Activated CD8-positive, alpha-beta memory T cell treated with anti-CD3 and anti-CD28 coated beads for 24 hours (primary cell): ENCODE measurements around the gene HCAR3.
"Not testable (repeated sequence)": the region's sequence is repeated elsewhere in the genome, so short reads cannot be mapped to it uniquely, and the experiment has no call there.

ENCODE experiments used
- DNase-seq: peaks from one replicate; pipeline ENCODE4 v3.0.0-alpha.2; 2020

Gene HCAR3

DNA sequence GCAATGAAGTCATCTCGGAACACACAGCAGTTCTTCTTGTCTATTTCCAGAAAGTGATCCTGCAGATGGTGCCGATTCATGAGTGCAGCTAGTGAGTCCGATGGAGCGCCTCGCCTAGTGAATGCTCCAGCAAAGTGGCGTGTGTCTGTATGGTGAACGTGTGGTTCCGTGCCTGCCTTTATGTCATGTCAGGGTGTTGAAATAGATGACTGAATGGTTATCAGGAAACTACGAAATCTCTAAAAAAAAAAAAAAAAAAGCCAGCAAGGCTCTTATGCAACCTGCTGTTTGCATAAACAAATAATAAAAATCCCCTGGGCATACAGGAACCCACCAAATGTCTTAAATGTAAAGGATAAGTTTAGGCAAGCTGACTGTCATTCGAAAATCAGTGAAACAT, at the start of gene HCAR3:
Gene HCAR3 (minus strand): TSS at position 154 of the 400 bp plus-strand sequence. CDS start 74 bp downstream, at position 80.
- DNase-seq = not testable (repeated sequence)

DNA sequence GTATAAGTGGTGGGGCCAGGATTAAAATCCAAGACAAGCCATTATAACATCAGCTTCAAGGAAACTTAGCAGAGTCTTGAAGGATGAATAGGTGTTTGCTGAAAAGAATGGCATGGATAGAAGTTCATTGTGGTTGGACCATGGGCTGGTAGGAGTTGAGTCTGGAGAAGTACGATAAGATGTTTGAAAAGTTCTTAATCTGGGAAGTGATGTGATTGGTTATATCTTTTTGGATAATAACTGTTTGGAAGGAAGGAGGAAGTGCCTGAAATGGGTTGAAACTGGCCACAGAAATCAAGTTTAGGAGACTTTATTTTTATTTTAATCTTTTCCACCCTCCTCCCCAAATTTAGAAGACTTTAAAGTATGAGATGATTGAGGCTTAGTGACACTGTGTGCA, 41.0 kb upstream of the HCAR3 start:
- no peak for DNase-seq

DNA sequence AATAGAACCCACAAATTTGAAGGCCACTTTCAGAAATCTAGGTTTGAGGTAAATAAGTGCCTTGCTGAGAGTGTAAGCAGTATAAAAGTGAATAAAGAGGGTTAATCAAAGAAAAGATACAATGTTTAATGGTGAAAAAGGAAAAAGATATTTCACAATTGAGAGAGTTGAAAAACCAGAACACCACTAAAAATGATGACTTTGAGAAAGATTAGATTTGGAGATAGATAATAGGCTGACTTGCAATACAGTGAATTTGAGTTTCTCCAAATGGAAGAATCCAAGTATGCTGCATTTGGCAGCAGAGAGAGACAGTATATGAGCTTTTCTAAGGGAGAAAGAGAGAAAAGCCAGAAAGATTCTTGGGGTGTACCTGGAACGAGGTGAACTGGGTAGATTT, 38.2 kb upstream of the HCAR3 start:
- no peak for DNase-seq

DNA sequence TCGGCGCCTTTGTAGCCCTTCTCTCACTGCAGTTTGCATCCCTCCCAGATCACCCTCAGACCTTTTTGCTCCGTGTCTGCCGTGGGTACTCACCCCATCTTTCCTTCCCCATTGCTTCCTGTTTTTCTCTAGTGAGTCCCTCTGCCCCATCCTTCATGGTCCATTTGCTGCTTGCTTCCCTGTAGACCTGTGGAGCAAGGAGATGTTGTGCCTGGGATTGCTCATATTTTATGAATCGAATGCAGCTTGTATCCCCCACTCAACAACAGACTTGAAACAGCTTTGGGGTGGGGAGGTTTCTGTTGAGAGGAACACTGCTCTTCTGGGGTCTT, 36.7 kb upstream of the HCAR3 start:
- DNase-seq = no peak

DNA sequence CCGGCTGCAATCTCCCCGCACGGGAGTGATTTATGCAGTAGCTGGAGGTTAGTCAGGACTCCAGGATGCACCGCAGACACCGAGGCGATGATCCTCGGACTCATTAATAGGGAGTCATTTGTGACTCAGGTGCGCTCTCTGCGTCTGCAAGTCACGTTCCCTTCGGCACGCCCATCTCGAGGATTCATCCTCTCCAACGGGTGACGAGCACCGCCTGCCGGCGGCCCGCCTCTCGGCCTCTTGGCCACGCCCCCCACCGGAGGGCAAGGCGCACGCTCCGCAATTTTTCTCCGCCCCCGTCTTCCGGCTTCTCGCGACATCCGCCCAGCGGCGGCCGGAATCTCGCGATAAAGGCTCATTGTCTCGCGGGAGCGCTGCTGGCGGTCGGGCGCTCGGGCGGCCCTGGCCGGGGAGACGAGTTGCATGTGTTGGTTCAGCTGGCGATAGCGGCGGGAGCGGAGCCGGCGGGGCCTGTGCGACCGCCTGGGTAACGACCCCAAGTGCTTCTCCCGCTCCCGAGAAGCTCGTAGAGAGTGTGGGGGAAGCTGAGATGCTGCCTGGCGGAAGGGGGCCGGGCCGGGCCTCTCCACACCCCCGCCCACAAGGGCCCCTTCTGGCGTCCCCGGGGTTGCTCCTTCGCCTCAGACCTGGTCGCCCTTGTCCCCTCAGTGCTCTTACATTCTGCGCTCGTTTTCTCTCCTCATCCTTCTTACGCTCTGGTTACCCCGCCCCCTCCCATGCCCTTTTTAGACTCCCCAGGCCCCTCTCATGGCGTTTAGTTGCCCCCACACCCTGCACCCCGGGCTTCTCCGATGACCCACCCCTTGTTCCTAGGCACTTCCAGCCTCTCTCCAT, 36.1 kb upstream of the HCAR3 start, which contains the start of gene DENR:
Gene DENR (plus strand): TSS at position 361 of the 855 bp plus-strand sequence. CDS start 878 bp downstream, outside the sequence.
- peak; percentile 100 for DNase-seq

DNA sequence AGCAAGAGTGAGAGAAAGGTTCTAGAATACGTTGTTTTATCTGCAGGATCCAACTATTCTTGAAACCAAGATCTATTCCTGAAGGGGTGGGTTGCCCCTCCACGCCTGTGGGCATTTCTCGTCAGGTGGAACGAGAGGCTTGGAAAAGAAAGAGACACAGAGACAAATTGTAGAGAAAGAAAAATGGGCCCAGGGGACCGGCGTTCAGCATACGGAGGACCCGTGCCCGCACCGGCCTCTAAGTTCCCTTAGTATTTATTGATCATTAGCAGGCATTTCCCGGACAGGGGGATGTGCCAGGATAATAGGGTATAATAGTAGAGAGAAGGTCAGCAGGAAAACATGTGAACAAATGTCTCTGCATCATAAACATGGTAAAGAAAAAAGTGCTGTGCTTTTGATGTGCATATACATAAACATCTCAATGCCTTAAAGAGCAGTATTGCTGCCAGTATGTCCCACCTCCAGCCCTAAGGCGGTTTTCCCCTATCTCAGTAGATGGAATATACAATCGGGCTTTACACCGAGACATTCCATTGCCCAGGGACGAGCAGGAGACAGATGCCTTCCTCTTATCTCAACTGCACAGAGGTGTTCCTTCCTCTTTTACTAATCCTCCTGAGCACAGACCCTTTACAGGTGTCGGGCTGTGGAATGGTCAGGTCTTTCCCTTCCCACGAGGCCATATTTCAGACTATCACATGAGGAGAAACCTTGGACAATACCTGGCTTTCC, 34.3 kb upstream of the HCAR3 start:
- not testable (repeated sequence) for DNase-seq

DNA sequence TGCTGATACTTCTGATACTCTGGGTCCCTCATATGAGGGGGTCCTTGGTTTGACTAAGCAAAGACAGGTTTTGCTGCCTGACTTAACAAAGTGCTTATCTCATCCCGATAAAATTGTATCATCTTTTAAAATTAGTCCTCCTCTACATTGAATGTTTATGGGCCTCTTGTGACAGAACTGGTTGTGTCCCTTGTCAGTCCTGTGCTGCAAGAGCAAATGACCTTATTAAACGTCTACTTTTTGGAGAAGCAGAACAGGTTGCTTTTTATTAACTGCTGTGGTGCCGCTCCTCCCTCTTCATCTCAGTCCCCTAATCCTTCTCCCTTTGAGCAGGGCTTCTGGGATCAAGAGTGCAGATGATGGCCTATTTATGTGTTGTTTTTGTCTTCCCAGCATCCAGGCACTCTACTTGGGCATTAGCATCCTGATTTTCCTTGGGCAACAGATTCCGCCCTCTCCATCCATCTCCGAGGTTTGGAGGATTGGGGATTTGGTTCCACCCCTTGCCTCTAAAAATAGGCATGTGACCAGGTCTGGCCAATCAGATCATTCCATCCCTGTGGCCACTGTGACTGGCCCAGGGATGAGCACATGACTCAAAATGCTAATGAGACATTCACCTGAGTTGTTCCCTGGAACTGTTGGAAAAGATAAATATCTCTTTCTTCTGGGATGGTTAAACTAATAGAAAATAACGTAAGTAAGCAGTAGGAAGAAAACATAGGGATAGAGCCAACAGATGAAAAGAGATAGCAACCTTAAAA, 33.1 kb upstream of the HCAR3 start:
- DNase-seq = no peak

DNA sequence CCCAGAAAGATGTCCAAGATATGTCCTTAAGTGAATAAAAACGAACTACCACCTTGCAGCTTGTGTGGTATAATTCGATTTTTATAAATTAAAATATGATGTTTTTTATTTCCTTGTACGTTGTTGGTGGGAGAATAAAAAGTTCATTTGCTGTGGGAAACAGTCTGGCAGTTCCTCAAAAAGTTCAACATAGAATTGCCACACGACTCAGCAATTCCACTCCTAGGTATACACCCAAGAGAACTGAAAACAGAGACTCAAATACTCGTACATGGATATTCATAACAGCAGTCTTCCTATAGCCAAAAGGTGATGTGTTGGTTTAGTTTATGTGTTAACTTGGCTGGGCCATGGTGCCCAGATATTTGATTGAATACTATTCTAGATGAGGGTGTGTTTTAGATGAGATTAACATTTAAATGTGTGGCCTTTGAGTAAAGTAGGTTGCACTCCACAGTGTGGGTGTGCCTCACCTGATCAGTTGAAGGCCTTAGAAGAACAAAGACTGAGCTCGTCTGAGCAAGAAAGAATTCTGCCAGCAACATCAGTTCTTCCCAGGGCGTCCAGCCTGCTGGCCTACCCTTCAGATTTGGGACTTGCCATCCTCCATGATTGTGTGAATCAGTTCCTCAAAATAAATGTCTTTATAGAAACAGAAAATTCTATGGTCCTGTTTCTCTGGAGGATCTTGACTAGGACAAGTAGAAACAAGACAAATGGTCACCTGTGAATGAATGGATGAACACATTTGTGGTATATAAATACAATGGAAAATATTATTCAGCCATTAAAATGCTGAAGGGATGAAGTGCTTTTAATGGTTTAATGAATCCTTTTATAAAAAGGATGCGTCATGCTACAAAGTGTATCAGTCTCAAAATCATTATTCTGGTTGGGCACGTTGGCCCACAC, 30.9 kb upstream of the HCAR3 start:
- DNase-seq = no peak

DNA sequence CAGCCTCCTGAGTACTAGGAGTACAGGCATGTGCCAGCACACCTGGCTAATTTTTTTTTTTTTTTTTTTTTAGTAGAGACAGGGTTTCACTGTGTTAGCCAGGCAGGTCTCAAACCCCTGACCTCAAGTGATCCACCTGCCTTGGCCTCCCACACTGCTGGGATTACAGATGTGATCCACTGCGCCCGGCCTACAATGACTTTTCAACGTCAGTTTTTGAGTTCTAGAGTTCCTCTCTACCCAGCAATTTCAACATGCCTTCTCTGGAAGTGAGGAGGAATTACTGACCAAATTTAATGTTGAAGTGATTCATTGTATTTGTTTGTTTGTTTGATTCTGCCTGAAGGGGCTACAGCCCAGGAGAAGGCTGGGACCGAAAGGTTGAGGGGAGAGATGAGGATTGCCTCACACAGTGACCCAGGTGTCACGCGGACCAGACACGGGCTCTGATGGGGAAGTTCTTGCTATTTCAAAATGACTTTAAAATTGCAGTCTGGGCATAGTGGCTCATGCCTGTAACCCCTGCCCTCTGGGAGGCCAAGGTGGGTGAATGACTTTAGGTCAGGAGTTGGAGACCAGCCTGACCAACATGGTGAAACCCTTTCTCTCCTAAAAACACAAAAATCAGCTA, 27.4 kb upstream of the HCAR3 start:
- DNase-seq = no peak

DNA sequence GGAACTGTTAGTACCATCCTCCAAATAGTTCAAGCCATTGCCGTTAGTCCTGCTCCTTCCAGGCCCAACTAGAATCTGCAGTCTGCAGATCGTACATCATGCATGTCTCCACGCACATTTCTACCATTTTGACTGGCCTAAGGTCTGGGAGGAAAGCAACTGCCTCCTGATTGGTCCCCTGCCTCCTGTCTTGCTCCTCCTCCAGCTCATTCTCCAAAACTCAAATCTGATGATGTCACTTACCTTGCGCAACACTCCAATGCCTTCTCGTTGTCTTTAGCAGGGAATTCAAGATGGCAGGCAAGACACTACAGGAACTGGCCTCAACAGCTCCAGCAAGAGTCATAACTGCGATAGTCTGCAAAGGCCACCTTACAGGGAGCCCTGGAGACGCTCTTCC, 23.7 kb upstream of the HCAR3 start:
- no peak for DNase-seq

DNA sequence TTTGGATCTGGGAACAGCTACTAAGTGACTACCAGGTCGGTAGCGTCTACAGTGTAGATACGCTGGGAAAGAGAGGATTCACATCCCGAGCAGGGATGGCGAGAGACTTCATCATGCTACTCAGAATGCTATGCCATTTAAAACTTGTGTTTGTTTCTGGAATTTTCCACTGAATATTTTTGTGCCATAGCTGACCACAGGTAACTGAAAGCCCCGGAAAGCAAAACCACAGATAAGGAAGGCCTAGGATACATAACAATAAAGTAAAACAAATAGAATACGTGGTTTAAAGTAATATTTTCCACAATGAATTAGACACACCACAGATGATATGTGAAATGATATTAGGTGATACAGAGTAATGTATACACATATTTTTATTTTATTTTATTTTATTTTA, 22.0 kb upstream of the HCAR3 start:
- no peak for DNase-seq

DNA sequence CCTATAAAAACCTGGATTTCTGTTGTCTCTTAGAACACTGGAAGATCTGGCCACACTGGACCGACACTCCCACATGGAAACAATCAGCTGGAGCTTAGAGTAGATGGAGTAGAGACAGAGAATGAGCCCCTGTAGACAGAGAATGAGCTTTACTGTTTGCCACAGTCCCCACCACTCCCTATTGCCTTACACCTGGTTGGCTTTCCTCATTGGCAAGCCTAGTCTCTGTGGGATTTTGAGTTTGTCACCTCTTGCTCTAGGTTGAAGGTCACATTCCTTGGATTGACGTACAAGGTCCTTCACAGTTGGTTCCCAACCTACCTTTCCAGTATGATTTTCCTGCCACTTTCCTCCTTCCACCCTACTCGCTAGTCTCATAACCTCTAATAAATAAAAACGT, 16.0 kb upstream of the HCAR3 start:
- no peak for DNase-seq

DNA sequence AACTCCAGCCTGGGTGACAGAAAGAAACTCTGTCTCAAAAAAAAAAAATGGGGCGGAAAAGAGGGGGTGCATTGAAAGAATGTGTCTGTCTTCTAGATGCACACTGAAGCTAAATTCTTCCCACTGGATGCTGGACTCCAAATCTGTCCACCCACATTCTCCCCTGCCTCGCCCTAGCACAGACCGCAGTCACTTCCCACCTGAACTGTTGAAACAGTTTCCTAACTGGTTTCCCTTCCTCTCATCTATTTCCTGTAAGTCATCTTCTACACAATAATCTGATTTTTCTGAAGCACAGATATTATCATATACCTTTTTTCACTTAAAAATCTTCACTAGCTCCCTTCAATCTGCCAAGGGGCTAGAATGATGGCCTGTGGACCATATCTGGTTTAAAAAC, 15.6 kb upstream of the HCAR3 start:
- DNase-seq = no peak

DNA sequence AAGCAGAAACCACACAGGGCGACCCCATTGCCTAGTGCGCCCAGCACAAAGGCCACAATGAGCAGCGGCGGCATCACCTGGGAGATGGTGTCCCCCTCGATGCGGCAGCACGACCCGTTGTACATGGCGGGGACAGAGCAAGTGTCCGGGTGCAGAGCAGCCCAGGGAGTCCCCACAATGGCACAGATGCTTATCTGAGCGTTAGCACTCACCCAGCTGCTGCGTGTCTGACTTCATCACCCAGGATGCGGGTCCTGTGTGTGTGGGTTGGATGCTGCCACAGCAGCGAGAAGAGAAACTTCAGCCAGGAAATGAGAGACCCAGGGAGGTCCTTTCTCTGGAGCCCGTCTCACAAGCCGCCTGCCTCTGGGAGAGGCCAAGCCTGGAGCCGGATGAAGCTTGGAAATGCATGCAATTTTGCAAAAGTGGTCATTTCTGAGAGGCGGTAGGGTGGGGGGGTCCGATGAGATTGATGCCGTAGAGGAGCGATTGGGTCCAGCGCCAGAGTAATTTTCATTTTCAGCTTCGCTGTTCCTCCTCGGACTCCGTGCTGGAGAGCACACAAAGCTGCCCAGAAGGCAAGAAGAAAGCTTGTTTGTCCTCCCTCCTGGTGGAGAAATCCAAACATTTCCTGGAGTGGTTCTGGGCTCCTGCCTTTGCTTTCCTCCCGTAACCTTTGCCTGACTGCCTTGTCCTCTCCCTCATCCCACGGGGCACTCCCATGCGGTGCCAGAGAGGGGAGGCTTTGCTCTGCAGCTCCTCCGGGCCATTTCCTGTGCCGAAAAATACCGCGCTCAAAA, 13.8 kb upstream of the HCAR3 start, which contains the start of gene HCAR1:
Gene HCAR1 (minus strand): TSS at position 630 of the 800 bp plus-strand sequence. CDS start 505 bp downstream, at position 125.
- DNase-seq = no peak

DNA sequence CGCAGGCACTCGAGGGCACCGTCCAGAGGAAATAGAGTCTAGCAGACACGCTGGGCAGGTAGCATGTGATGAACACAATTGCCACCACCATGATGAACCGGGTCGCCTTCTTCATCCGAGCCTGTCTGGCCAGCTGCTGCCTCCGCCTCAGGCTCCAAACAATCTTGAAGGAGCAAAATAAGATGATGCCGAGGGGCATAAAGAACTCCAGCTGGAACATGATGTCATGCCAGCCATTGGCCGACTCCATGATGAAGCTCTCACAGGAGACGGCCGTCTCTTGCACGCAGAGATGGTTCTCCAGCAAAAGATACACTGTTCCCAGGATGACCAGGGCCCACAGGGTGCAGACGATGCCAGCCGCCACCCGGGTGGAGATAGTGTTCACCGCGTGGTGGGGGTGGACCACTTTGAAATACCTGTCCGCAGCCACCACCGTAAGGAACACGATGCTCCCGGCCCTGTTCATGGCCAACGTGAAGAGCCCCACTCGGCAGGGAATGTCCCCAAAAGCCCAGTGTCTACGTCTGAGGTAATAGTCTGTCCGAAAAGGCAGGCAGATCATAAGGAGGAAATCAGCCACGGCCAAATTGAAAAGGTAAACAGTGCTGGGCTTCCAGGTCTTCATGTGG, 13.1 kb upstream of the HCAR3 start:
- no peak for DNase-seq

DNA sequence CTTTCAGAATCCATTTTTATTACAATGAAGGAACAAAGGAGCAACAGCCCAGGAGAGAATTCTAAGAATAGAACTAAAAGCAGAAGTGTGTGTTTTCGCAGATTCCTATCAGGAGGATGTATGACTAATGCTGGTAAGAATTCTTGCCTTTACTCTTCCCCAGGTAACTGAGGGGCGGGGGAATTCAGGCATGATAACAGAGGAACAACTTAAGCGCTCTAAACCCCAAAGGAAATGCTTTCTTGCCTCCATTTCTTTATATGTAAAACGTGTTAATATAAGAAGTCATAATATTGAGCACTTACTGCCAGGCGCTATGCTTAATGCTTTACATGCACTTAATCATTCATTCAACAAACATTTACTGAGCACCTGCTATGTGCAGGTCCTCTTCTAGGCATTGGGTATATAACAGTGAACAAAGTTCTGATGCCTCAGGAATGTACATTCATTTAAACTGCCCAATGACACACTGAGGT, 9.5 kb upstream of the HCAR3 start:
- DNase-seq = no peak

DNA sequence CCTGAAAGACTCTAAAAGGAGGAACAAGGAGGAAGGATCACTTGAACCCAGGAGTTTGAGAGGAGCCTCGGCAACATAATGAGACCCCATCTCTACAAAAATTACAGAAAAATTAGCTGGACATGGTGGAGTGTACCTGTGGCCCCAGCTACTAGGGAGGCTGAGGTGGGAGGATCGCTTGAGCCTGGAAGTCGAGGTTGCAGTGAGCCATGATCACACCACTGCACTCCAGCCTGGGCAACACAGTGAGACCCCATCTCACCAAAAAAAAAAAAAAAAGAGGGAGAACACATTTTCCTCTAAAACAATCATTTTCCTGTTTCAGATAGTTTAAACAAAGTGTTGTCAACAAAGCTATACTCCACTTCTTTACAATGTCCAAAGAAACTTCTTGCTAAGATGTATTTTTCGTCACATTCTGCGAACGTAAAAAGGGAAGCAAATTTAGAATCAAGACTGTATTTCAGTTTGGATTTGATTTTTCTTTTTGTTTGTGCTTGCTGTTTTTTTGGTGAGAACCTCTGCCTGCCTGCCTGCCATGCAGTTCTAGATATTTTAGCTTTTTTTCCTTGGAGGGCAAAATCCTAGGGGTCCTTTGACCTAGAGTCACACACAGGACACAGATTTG, 9.0 kb upstream of the HCAR3 start:
- DNase-seq = no peak

DNA sequence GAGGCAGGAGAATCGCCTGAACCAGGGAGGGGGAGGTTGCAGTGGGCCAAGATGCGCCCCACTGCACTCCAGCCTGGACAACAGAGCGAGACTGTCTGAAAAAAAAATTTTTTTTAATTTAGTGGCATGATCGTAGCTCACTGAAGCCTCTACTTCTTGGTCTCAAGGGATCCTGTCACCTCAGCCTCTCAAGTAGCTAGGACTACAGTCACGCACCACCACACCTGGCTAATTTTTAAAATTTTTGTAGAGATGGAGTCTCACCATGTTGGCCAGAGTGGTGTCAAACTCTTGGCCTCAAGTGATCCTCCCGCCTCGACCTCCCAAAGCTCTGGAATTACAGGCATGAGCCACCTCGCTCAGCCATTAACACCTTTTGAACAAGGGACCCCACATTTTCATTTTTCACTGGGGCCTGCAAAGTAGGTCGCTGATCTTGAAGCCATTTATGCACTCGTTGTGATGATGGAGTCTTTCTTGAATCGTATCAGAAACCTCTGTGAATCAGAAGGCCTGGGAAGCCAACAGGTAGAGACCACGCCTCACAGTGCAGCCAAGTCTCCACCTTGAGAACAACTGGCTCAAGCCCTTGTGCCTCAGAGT, 8.1 kb upstream of the HCAR3 start:
- DNase-seq = no peak

DNA sequence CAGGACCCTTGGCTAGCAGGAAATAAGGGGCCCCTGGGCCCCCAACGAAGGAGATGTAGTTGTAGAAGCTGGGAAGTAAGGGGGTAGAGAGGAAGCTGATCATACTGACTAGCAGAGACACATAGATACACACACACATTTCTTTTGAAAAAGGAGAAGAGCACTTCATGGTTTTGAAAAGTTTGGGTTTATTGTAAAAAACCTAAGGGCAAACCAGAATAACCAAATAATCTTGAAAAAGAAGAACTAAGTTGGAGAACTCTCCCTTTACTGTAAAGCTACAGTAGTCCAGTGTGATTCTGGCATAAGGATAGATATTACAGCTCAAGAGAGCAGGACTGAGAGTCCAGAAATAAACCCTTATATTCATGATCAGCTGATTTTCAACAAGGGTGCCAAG, 5.8 kb upstream of the HCAR3 start:
- DNase-seq = no peak
